ENCODE data around the gene TIMM21.

Gene TIMM21

GRCh38 chr18:74132201-74132600 lies 16.1 kb upstream of the TIMM21 start:
- H3K27me3 Mint-ChIP-seq: no peaks in the 10 kb centered on the region
- no peaks in the 10 kb centered on the region for H3K9me3 Mint-ChIP-seq
- DNase-seq (no peak), ATAC-seq (replicated peaks) (no peak)
- H3K4me3 Mint-ChIP-seq: no peak overlapping the region
- H3K36me3 Mint-ChIP-seq: peaks cover 0 to 5% of the 10 kb centered on the region in 2 donors
- no peaks in the 10 kb centered on the region for H3K4me1 Mint-ChIP-seq
- H3K27ac Mint-ChIP-seq: no peak overlapping the region

- ATAC-seq (replicated peaks) (no peak), DNase-seq (no peak)
- Mint-ChIP-seq H3K4me3 (no peak overlapping the region), H3K27ac (no peak overlapping the region), H3K4me1 (peaks cover 6 to 13% of the 10 kb centered on the region in 2 donors), H3K36me3 (peaks cover 0 to 5% of the 10 kb centered on the region in 2 donors), H3K9me3 (no peaks in the 10 kb centered on the region), H3K27me3 (peaks cover 17 to 18% of the 10 kb centered on the region in 2 donors)
Measured at GRCh38 chr18:74137920-74138538, 10.3 kb upstream of the TIMM21 start.

- peak in 1 of 2 donors; percentile 58 for ATAC-seq (replicated peaks)
- H3K27me3 Mint-ChIP-seq: peaks cover 17 to 18% of the 10 kb centered on the region in 2 donors
- peak overlapping the region; percentile 81 for H3K27ac Mint-ChIP-seq
- no peak overlapping the region for H3K4me3 Mint-ChIP-seq
- no peaks in the 10 kb centered on the region for H3K9me3 Mint-ChIP-seq
- H3K36me3 Mint-ChIP-seq: peaks cover 0 to 5% of the 10 kb centered on the region in 2 donors
- H3K4me1 Mint-ChIP-seq: peaks cover 6 to 13% of the 10 kb centered on the region in 2 donors
- no peak for DNase-seq
Measured at GRCh38 chr18:74139411-74139810, 8.9 kb upstream of the TIMM21 start.

- Mint-ChIP-seq H3K27ac (peak overlapping the region; percentile 81), H3K4me3 (peak overlapping the region; percentile 21 to 49), H3K4me1 (peaks cover 6 to 13% of the 10 kb centered on the region in 2 donors), H3K36me3 (peaks cover 0 to 3% of the 10 kb centered on the region in 2 donors), H3K27me3 (peaks cover 17 to 18% of the 10 kb centered on the region in 2 donors), H3K9me3 (no peaks in the 10 kb centered on the region)
- DNase-seq (no peak), ATAC-seq (replicated peaks) (peak; percentile 80 to 94)
Measured at GRCh38 chr18:74139888-74140287, 8.4 kb upstream of the TIMM21 start.

- Mint-ChIP-seq H3K36me3 (no peaks in the 10 kb centered on the region), H3K9me3 (no peaks in the 10 kb centered on the region), H3K4me3 (peak overlapping the region in 1 of 2 donors; percentile 21), H3K27ac (no peak overlapping the region), H3K27me3 (peaks cover 17 to 18% of the 10 kb centered on the region in 2 donors), H3K4me1 (peaks cover 6 to 13% of the 10 kb centered on the region in 2 donors)
- DNase-seq: no peak
- ATAC-seq (replicated peaks): no peak
Measured at GRCh38 chr18:74140582-74140981, 7.7 kb upstream of the TIMM21 start.

DNA sequence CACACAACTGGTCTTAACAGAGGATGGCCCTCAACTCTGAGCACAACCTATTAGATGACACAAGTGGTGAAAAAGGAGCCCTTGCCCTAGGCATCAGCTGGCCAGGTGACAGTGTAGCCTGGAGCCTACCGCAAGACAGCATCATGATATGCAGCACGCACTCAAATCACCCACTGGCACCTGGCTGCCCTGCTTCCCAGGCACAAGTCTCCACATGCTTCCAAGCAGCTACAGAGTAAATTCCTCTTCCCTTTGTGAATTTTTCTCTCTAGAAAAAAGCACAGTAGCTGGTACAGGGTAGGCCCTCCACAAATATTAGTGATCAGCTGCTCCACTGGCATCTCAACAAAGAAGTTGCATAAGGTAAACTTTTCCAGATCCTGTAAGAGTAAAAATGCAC lies 6.7 kb upstream of the TIMM21 start:
- H3K4me3 Mint-ChIP-seq: no peak overlapping the region
- H3K4me1 Mint-ChIP-seq: peaks cover 6 to 13% of the 10 kb centered on the region in 2 donors
- H3K27me3 Mint-ChIP-seq: peaks cover 17 to 18% of the 10 kb centered on the region in 2 donors
- H3K27ac Mint-ChIP-seq: no peak overlapping the region
- no peak for DNase-seq
- H3K9me3 Mint-ChIP-seq: no peaks in the 10 kb centered on the region
- H3K36me3 Mint-ChIP-seq: no peaks in the 10 kb centered on the region
- ATAC-seq (replicated peaks): no peak

DNA sequence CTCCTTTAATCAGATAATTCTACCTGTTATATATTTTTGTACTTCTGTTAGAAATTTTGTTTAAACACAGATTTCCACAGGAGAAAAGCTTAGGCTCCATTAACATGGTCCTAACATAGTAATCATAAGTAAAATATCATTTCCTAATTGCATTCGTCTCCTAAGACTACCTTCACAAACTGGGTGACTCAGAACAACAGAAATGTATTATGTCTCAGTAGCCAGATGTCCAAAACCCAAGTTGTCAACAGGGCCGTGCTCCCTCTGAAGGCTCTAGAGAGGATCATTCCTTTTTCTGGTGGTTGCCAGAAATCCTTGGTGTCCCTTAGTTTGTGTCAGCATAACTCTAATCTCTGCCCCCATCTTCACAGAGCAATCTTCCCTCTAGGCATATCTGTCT lies 6.1 kb upstream of the TIMM21 start:
- no peak for ATAC-seq (replicated peaks)

GRCh38 chr18:74146756-74147155 lies 1.6 kb upstream of the TIMM21 start:
- Mint-ChIP-seq H3K4me1 (peaks cover 19 to 41% of the 10 kb centered on the region in 2 donors), H3K27ac (peak overlapping the region; percentile 99), H3K27me3 (no peaks in the 10 kb centered on the region), H3K4me3 (peak overlapping the region; percentile 98), H3K36me3 (peaks cover 6 to 11% of the 10 kb centered on the region in 2 donors), H3K9me3 (no peaks in the 10 kb centered on the region)
- ATAC-seq (replicated peaks) (no peak), DNase-seq (no peak)

More for the DNA sequence above, 6.1 kb upstream of the TIMM21 start:
- no peak for DNase-seq
- Mint-ChIP-seq H3K4me3 (no peak overlapping the region), H3K27me3 (peaks cover 17 to 18% of the 10 kb centered on the region in 2 donors), H3K27ac (no peak overlapping the region), H3K36me3 (no peaks in the 10 kb centered on the region), H3K9me3 (no peaks in the 10 kb centered on the region), H3K4me1 (peaks cover 9 to 19% of the 10 kb centered on the region in 2 donors)

- peak overlapping the region; percentile 99 for H3K27ac Mint-ChIP-seq
- H3K4me1 Mint-ChIP-seq: peaks cover 24 to 46% of the 10 kb centered on the region in 2 donors
Measured at GRCh38 chr18:74147491-74147778, 888 bp upstream of the TIMM21 start.

DNA sequence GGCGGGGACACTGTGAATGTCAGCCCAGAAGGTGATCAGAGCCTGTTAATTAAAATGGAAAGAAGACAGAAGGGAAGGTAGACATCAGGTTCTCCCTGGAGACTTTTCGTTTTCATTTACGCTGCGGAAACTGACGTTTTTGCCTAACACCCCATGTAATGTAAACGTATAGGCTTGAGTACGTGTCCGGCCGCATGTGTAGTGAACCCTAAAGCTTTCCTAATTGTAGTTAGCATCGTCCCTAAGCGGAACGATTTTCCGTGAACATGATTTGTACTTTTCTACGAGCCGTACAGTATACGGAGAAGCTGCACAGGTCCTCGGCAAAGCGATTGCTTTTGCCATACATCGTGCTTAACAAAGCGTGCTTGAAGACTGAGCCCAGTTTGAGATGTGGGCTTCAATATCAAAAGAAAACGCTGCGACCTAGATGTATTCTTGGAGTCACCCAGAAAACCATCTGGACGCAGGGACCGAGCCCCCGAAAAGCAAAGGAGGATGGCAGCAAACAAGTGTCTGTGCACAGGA lies 284 bp downstream of the TIMM21 start:
- peaks cover 17 to 23% of the 10 kb centered on the region in 2 donors for H3K36me3 Mint-ChIP-seq
- H3K4me1 Mint-ChIP-seq: peaks cover 29 to 53% of the 10 kb centered on the region in 2 donors
- DNase-seq (no peak), ATAC-seq (replicated peaks) (no peak)
- no peaks in the 10 kb centered on the region for H3K27me3 Mint-ChIP-seq
- peak overlapping the region; percentile 98 for H3K4me3 Mint-ChIP-seq
- no peaks in the 10 kb centered on the region for H3K9me3 Mint-ChIP-seq
- H3K27ac Mint-ChIP-seq: peak overlapping the region; percentile 99

More at GRCh38 chr18:74147491-74147778, 888 bp upstream of the TIMM21 start:
- no peak for ATAC-seq (replicated peaks)
- H3K9me3 Mint-ChIP-seq: no peaks in the 10 kb centered on the region
- H3K4me3 Mint-ChIP-seq: peak overlapping the region; percentile 98
- no peaks in the 10 kb centered on the region for H3K27me3 Mint-ChIP-seq
- H3K36me3 Mint-ChIP-seq: peaks cover 9 to 15% of the 10 kb centered on the region in 2 donors
- no peak for DNase-seq

- Mint-ChIP-seq H3K27ac (peak overlapping the region; percentile 14), H3K4me1 (peaks cover 31 to 53% of the 10 kb centered on the region in 2 donors), H3K4me3 (peak overlapping the region; percentile 98), H3K36me3 (peaks cover 24 to 27% of the 10 kb centered on the region in 2 donors), H3K9me3 (no peaks in the 10 kb centered on the region), H3K27me3 (no peaks in the 10 kb centered on the region)
- no peak for ATAC-seq (replicated peaks)
- DNase-seq: no peak
Measured at GRCh38 chr18:74149878-74150277, 1.6 kb downstream of the TIMM21 start.

- no peaks in the 10 kb centered on the region for H3K27me3 Mint-ChIP-seq
- peaks cover 31 to 32% of the 10 kb centered on the region in 2 donors for H3K36me3 Mint-ChIP-seq
- DNase-seq: no peak
- ATAC-seq (replicated peaks): no peak
- no peaks in the 10 kb centered on the region for H3K9me3 Mint-ChIP-seq
- peak overlapping the region; percentile 67 for H3K27ac Mint-ChIP-seq
- H3K4me1 Mint-ChIP-seq: peaks cover 29 to 47% of the 10 kb centered on the region in 2 donors
- H3K4me3 Mint-ChIP-seq: no peak overlapping the region
Measured at GRCh38 chr18:74152270-74152669, 3.9 kb downstream of the TIMM21 start.

- no peak overlapping the region for H3K27ac Mint-ChIP-seq
- H3K27me3 Mint-ChIP-seq: no peaks in the 10 kb centered on the region
- no peaks in the 10 kb centered on the region for H3K9me3 Mint-ChIP-seq
- peaks cover 29 to 43% of the 10 kb centered on the region in 2 donors for H3K4me1 Mint-ChIP-seq
- ATAC-seq (replicated peaks) (no peak), DNase-seq (no peak)
- no peak overlapping the region for H3K4me3 Mint-ChIP-seq
- H3K36me3 Mint-ChIP-seq: peaks cover 31% of the 10 kb centered on the region in 2 donors
Measured at GRCh38 chr18:74152857-74153256, 4.5 kb downstream of the TIMM21 start.

- H3K36me3 Mint-ChIP-seq: peaks cover 29 to 36% of the 10 kb centered on the region in 2 donors
- no peak for ATAC-seq (replicated peaks)
- H3K27ac Mint-ChIP-seq: no peak overlapping the region
- peaks cover 26 to 40% of the 10 kb centered on the region in 2 donors for H3K4me1 Mint-ChIP-seq
- DNase-seq: no peak
- no peaks in the 10 kb centered on the region for H3K27me3 Mint-ChIP-seq
- H3K9me3 Mint-ChIP-seq: no peaks in the 10 kb centered on the region
- no peak overlapping the region for H3K4me3 Mint-ChIP-seq
Measured at GRCh38 chr18:74153377-74153776, 5.1 kb downstream of the TIMM21 start.

- DNase-seq (no peak), ATAC-seq (replicated peaks) (no peak)
- Mint-ChIP-seq H3K4me1 (peaks cover 25 to 37% of the 10 kb centered on the region in 2 donors), H3K27me3 (no peaks in the 10 kb centered on the region), H3K36me3 (peaks cover 30 to 36% of the 10 kb centered on the region in 2 donors), H3K9me3 (no peaks in the 10 kb centered on the region), H3K4me3 (no peak overlapping the region), H3K27ac (no peak overlapping the region)
Measured at GRCh38 chr18:74153793-74154192, 5.5 kb downstream of the TIMM21 start.

Measured in stimulated activated naive B cell treated with anti-CD40 and anti-IgM and Interleukin-4, amounts not matched to agents 10 μg/mL and 1 μg/mL and 100 μg/mL, for 72 hours (primary cell).